CD14-positive monocyte (primary cell): ENCODE data around the gene CAMSAP3. TPM values are rescaled to one million over a fixed set of nuclear protein-coding genes. Genes with fewer than 3 reads are reported as not detected.
A peak's percentile ranks its signal among the peaks of the same experiment; 100 is the strongest.

Source experiments
- DNase-seq, 3 donors: peaks; one replicate each; pipeline ENCODE4 v3.0.0-alpha.2; 2011 to 2022
- H2AFZ ChIP-seq: 2 replicates; pipeline ENCODE4 v1.6.0; 2012; ENCODE audit warnings: mild to moderate bottlenecking, low read depth, low read length, inconsistent platforms; ENCODE audit not compliant: insufficient read depth, poor library complexity, severe bottlenecking
- H3K27ac ChIP-seq, 2 donors: 1 replicate in 1 of 2; 2 replicates in 1 of 2; pipeline ENCODE4 v1.5.1; 2012 to 2013; ENCODE audit warnings: low read length in 2 of 2, control low read depth in 1 of 2, inconsistent platforms in 1 of 2, low read depth in 1 of 2, mild to moderate bottlenecking in 1 of 2
- H3K27me3 ChIP-seq, 2 donors: one replicate each; pipeline versions ENCODE4 v1.6.0 to v1.6.1; 2011 to 2013; ENCODE audit warnings: low read length in 2 of 2; ENCODE audit not compliant: control insufficient read depth in 2 of 2, insufficient read depth in 2 of 2
- H3K36me3 ChIP-seq, 2 donors: replicated peaks in 1 of 2; 1 replicate in 1 of 2; 2 replicates in 1 of 2; pipeline versions ENCODE4 v1.5.1 to v1.6.1; 2012 to 2013; ENCODE audit warnings: low read length in 2 of 2, control low read depth in 1 of 2, inconsistent platforms in 1 of 2, mild to moderate bottlenecking in 1 of 2; ENCODE audit not compliant: insufficient read depth in 2 of 2, control insufficient read depth in 1 of 2
- H3K4me1 ChIP-seq, 2 donors: 1 replicate in 1 of 2; 2 replicates in 1 of 2; pipeline versions ENCODE4 v1.5.1 to v1.6.1; 2012 to 2013; ENCODE audit warnings: low read length in 2 of 2, control low read depth in 1 of 2, inconsistent platforms in 1 of 2, mild to moderate bottlenecking in 1 of 2, moderate library complexity in 1 of 2; ENCODE audit not compliant: insufficient read depth in 2 of 2, control insufficient read depth in 1 of 2
- H3K4me2 ChIP-seq: replicated peaks from 2 replicates; pipeline ENCODE3; 2012; ENCODE audit warnings: low read length, moderate library complexity, mild to moderate bottlenecking; ENCODE audit not compliant: poor library complexity, severe bottlenecking; ENCODE audit errors: extremely low read depth
- H3K4me3 ChIP-seq, 3 experiments: fragments of 200-600 bp in 1 of 3; sonication (generic) in 1 of 3; replicated peaks in 1 of 3; 1 replicate in 2 of 3; 2 replicates in 1 of 3; pipeline ENCODE4 v1.5.1; 2011 to 2013; ENCODE audit warnings: low read length in 3 of 3, mild to moderate bottlenecking in 3 of 3, control low read depth in 2 of 3, low read depth in 2 of 3, inconsistent platforms in 1 of 3, moderate library complexity in 1 of 3
- H3K79me2 ChIP-seq: 2 replicates; pipeline ENCODE4 v1.6.0; 2012; ENCODE audit warnings: mild to moderate bottlenecking, control low read depth, inconsistent platforms, low read length, moderate library complexity; ENCODE audit not compliant: insufficient read depth
- H3K9ac ChIP-seq: 2 replicates; pipeline ENCODE4 v1.6.0; 2017; ENCODE audit warnings: low read length, mild to moderate bottlenecking; ENCODE audit not compliant: insufficient read depth, poor library complexity, severe bottlenecking
- H3K9me3 ChIP-seq, 2 donors: replicated peaks in 1 of 2; 1 replicate in 1 of 2; 2 replicates in 1 of 2; pipeline versions ENCODE4 v1.5.1 to v1.6.1; 2012 to 2013; ENCODE audit warnings: low read length in 2 of 2, control low read depth in 1 of 2; ENCODE audit not compliant: control insufficient read depth in 1 of 2, insufficient read depth in 1 of 2
- H4K20me1 ChIP-seq: 2 replicates; pipeline ENCODE4 v1.6.0; 2012; ENCODE audit warnings: mild to moderate bottlenecking, low read length, control low read depth, moderate library complexity; ENCODE audit not compliant: insufficient read depth
- H3K27ac Mint-ChIP-seq, 7 donors: one replicate each; pipeline ENCODE4 v1.8.0; 2020; ENCODE audit warnings: mild to moderate bottlenecking in 7 of 7, mixed read lengths in 7 of 7, moderate library complexity in 6 of 7, inconsistent platforms in 2 of 7
- H3K27me3 Mint-ChIP-seq, 3 donors: one replicate each; pipeline ENCODE4 v1.8.0; 2021 to 2022; ENCODE audit warnings: low read depth in 3 of 3, mild to moderate bottlenecking in 3 of 3, mixed read lengths in 3 of 3, moderate library complexity in 3 of 3, inconsistent platforms in 1 of 3
- H3K36me3 Mint-ChIP-seq, 2 donors: one replicate each; pipeline ENCODE4 v1.8.0; 2020; ENCODE audit warnings: mixed read lengths in 2 of 2, inconsistent platforms in 1 of 2, mild to moderate bottlenecking in 1 of 2
- H3K4me1 Mint-ChIP-seq: one replicate; pipeline ENCODE4 v1.8.0; 2020; ENCODE audit warnings: mild to moderate bottlenecking, mixed read lengths
- H3K4me3 Mint-ChIP-seq, 2 donors: one replicate each; pipeline ENCODE4 v1.8.0; 2020; ENCODE audit warnings: mild to moderate bottlenecking in 2 of 2, mixed read lengths in 2 of 2, moderate library complexity in 1 of 2
- H3K9me3 Mint-ChIP-seq, 7 donors: one replicate each; pipeline ENCODE4 v1.8.0; 2020 to 2022; ENCODE audit warnings: mixed read lengths in 7 of 7, mild to moderate bottlenecking in 6 of 7, moderate library complexity in 6 of 7, inconsistent platforms in 2 of 7
- WGBS: methylation state at CpG from one replicate; pipeline ENCODE4 v1.1.5; 2013; ENCODE audit warnings: missing lambda C conversion rate; ENCODE audit not compliant: insufficient coverage; 5-methylcytosine and 5-hydroxymethylcytosine counted together
- intact Hi-C, 2 donors: fragments of 100-400 bp; cut with micrococcal nuclease; formaldehyde crosslinking; loops; one replicate each; pipeline versions ENCODE4 v1.15.0 to v1.15.1; 2023
- polyA plus RNA-seq, 3 donors: library from polyadenylated mRNA; depleted of rRNA in 1 of 3; unstranded in 2 of 3; stranded (reverse) in 1 of 3; fragments of 300-500 nt in 2 of 3; fragments of >200 nt in 1 of 3; fragmentation: Illumina TruSeq in 2 of 3; gene quantifications; 1 replicate in 2 of 3; 2 replicates in 1 of 3; pipeline ENCODE4 v1.2.3, GENCODE V29; 2012 to 2021
- TF ChIP-seq, protein P1 (sequence below): fragments of 200-600 bp; IDR thresholded peaks from one replicate; pipeline ENCODE4 v1.8.0; 2022; ENCODE audit warnings: antibody characterized with exemption, mild to moderate bottlenecking

The CAMSAP3 gene
- polyA plus RNA-seq, 3 donors: 0.05 TPM; not detected in 2

DNA sequence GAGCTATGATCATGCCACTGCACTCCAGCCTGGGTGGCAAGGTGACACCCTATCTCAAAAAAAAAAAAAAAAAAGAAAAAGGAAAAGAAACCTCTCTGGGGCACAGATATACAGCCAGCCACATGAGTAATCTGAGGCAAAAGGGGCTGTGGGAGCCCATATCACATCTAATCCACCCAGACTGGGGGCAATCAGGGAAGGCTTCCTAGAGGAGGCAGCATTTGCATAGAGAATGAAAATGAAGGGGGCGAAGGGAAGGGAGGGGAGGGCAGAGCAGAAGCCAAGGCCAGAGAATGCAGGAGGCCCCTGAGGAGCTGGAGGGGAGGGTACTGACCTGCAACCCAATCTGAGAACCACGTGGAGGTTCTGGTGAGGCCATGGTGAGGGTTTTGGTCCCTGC lies 54.5 kb downstream of the CAMSAP3 start:
- peak overlapping the region in 1 of 7 donors; percentile 71 for H3K27ac Mint-ChIP-seq
- peaks cover 18 to 26% of the 10 kb centered on the region in 2 donors for H3K36me3 ChIP-seq

DNA sequence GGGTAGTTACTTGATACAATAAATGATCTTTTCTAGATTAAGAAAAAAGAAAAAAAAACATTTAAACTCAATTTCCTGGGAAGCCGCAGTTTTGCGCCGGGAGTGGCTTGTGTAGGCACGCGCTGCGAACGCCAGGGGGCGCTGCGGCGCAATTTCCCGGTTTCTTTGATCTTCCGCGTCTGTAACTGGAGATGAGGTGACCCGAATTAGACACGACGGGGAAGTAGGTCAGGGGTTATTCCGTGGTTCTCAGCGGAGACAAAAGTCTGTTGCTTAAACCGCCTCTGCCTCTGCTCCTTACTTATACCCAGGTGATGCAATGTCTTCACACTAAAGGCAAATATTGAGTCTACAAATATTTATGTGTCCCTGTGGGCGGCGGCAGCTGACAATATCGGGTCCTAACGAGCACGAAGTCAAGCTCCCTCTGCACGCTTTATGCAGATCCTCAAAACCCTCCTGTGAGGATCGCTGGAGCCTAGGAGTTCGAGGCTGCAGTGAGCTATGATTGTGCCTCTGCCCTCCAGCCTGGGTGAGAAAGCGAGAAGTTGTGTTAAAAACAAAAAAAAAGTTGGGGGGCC lies 56.5 kb downstream of the CAMSAP3 start:
- Histone ChIP-seq H3K4me3 (no peak overlapping the region), H3K4me2 (peak overlapping the region; percentile 40), H2AFZ (no peak overlapping the region), H3K36me3 (peaks cover 8 to 13% of the 10 kb centered on the region in 2 donors), H3K79me2 (peaks cover 4% of the 10 kb centered on the region), H3K27ac (peak overlapping the region; percentile 85 to 91), H3K27me3 (no peaks in the 10 kb centered on the region), H3K9ac (peak overlapping the region; percentile 62), H3K4me1 (peaks cover 54 to 55% of the 10 kb centered on the region in 2 donors), H3K9me3 (no peaks in the 10 kb centered on the region), H4K20me1 (no peaks in the 10 kb centered on the region)
- peaks cover 9 to 12% of the 10 kb centered on the region in 2 donors for H3K36me3 Mint-ChIP-seq
- H3K27me3 Mint-ChIP-seq: peaks cover 0 to 11% (median 2%) of the 10 kb centered on the region in 3 donors
- 1% methylated on average over 20 of the region's 28 CpGs for WGBS
- peaks cover 45% of the 10 kb centered on the region for H3K4me1 Mint-ChIP-seq
- DNase-seq: peak; percentile 95 to 99 (median 98)
- H3K27ac Mint-ChIP-seq: peak overlapping the region; percentile 94 to 99 (median 98)
- intact Hi-C loops: loop anchor here in 1 of 2 donors (10.0 kb wide), 1 partner anchor 107 kb away; no protein-coding TSS in a partner anchor
- H3K9me3 Mint-ChIP-seq: peaks cover 0 to 2% (median 0%) of the 10 kb centered on the region in 7 donors
- TF ChIP-seq, protein P1, sequence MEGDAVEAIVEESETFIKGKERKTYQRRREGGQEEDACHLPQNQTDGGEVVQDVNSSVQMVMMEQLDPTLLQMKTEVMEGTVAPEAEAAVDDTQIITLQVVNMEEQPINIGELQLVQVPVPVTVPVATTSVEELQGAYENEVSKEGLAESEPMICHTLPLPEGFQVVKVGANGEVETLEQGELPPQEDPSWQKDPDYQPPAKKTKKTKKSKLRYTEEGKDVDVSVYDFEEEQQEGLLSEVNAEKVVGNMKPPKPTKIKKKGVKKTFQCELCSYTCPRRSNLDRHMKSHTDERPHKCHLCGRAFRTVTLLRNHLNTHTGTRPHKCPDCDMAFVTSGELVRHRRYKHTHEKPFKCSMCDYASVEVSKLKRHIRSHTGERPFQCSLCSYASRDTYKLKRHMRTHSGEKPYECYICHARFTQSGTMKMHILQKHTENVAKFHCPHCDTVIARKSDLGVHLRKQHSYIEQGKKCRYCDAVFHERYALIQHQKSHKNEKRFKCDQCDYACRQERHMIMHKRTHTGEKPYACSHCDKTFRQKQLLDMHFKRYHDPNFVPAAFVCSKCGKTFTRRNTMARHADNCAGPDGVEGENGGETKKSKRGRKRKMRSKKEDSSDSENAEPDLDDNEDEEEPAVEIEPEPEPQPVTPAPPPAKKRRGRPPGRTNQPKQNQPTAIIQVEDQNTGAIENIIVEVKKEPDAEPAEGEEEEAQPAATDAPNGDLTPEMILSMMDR: peak; percentile 95
- peak overlapping the region; percentile 47 to 48 for H3K4me3 Mint-ChIP-seq

More for the DNA sequence above, 54.5 kb downstream of the CAMSAP3 start:
- intact Hi-C loops: loop anchor here in 1 of 2 donors (10.0 kb wide), 1 partner anchor 105 kb away; no protein-coding TSS in a partner anchor
- Mint-ChIP-seq H3K27me3 (peaks cover 0 to 2% (median 2%) of the 10 kb centered on the region in 3 donors), H3K4me1 (peaks cover 44% of the 10 kb centered on the region), H3K9me3 (no peaks in the 10 kb centered on the region), H3K36me3 (peaks cover 13 to 27% of the 10 kb centered on the region in 2 donors), H3K4me3 (no peak overlapping the region)
- Histone ChIP-seq H3K9me3 (no peaks in the 10 kb centered on the region), H3K27ac (no peak overlapping the region), H3K79me2 (peaks cover 24% of the 10 kb centered on the region), H3K4me2 (no peak overlapping the region), H4K20me1 (peaks cover 3% of the 10 kb centered on the region), H3K27me3 (no peaks in the 10 kb centered on the region), H2AFZ (no peak overlapping the region), H3K4me1 (peaks cover 55% of the 10 kb centered on the region in 2 donors), H3K9ac (no peak overlapping the region), H3K4me3 (no peak overlapping the region)
- no peak for DNase-seq
- 56% methylated on average over 2 of the region's 2 CpGs for WGBS
- TF ChIP-seq, protein P1: no peak
